Stomach (tissue), 9 donors: Measurements from ENCODE around the gene ANKMY2. TPM values are rescaled to one million over a fixed set of nuclear protein-coding genes. Genes with fewer than 3 reads are reported as not detected.
"Not testable (repeated sequence)": the region's sequence is repeated elsewhere in the genome, so short reads cannot be mapped to it uniquely, and the experiment has no call there.

Experiments used
- DNase-seq, 2 donors: peaks; one replicate each; pipeline versions ENCODE4 v3.0.0 to v3.0.0-alpha.2; 2013 to 2019
- H3K27ac ChIP-seq, 5 donors: fragments of 200-600 bp in 4 of 5; sonication (generic) in 4 of 5; one replicate each; pipeline ENCODE4 v1.5.1; 2013 to 2019; ENCODE audit warnings: mild to moderate bottlenecking in 1 of 5, moderate library complexity in 1 of 5
- H3K27me3 ChIP-seq, 3 donors: fragments of 200-600 bp; sonication (generic); one replicate each; pipeline ENCODE4 v1.5.1; 2017 to 2019; ENCODE audit warnings: mixed run types in 1 of 3
- H3K36me3 ChIP-seq, 4 donors: fragments of 200-600 bp; sonication (generic); 1 replicate in 3 of 4; 2 replicates in 1 of 4; pipeline ENCODE4 v1.5.1; 2016 to 2019
- H3K4me1 ChIP-seq, 4 donors: fragments of 200-600 bp; sonication (generic); one replicate each; pipeline ENCODE4 v1.5.1; 2016 to 2019
- H3K4me3 ChIP-seq, 4 donors: fragments of 200-600 bp; sonication (generic) in 3 of 4; one replicate each; pipeline ENCODE4 v1.5.1; 2016 to 2019; ENCODE audit warnings: mild to moderate bottlenecking in 1 of 4
- H3K9me3 ChIP-seq, 4 donors: fragments of 200-600 bp; sonication (generic); one replicate each; pipeline ENCODE4 v1.5.1; 2016 to 2019
- EP300 ChIP-seq: sonication (generic); formaldehyde crosslinking; IDR thresholded peaks from one replicate; pipeline ENCODE4 v1.6.1; 2017; ENCODE audit warnings: antibody characterized with exemption
- POLR2A ChIP-seq, 4 donors: fragments of 450-650 bp; IDR thresholded peaks; one replicate each; pipeline ENCODE4 v1.6.1; 2016; ENCODE audit warnings: antibody characterized with exemption in 4 of 4, control low read depth in 2 of 4, mild to moderate bottlenecking in 1 of 4, moderate library complexity in 1 of 4
- POLR2AphosphoS5 ChIP-seq, 3 donors: sonication (generic); formaldehyde crosslinking; IDR thresholded peaks; one replicate each; pipeline ENCODE4 v1.6.1; 2016; ENCODE audit warnings: antibody characterized with exemption in 3 of 3
- WGBS, 5 donors: extraction: QIAGEN DNeasy Blood & Tissue Kit in 3 of 5; methylation state at CpG; one replicate each; pipeline versions ENCODE4 v1.1.5 to v1.1.7; 2013 to 2018; 5-methylcytosine and 5-hydroxymethylcytosine counted together
- intact Hi-C: fragments of 100-400 bp; cut with DNase I; formaldehyde crosslinking; loops from one replicate; pipeline ENCODE4 v1.15.1; 2023; ENCODE audit warnings: low total_unique reads
- polyA plus RNA-seq, 3 donors: library from polyadenylated mRNA; stranded (reverse); fragments of 200-250 nt; gene quantifications; one replicate each; pipeline ENCODE4 v1.2.3, GENCODE V29; 2013
- total RNA-seq, 5 donors: library from RNA; depleted of rRNA; stranded (reverse); fragments of >200 nt; gene quantifications; one replicate each; pipeline versions ENCODE4 v1.1.0 to v1.2.3, GENCODE V29; 2014 to 2016
- TF ChIP-seq, protein P1 (sequence below), 7 experiments: fragments of 450-650 bp in 4 of 7; fragments of 200-600 bp in 3 of 7; sonication (generic) in 3 of 7; IDR thresholded peaks; one replicate each; pipeline ENCODE4 v1.5.1; 2016 to 2019; ENCODE audit warnings: antibody characterized with exemption in 7 of 7, control low read depth in 2 of 7, mild to moderate bottlenecking in 1 of 7
- donor health status: healthy with polysubstance abuse.
- donor health status: Bipolar disorder and iron deficiency.
- donor health status: healthy.

Gene ANKMY2
- total and polyA plus RNA-seq, 8 donors = 2.6 to 39.8 (median 29.0) TPM

GRCh38 chr7:16691241-16691640 is 45.7 kb upstream of the ANKMY2 start:
- 48 to 76% (median 59%) methylated on average over 4 of the region's 4 CpGs for WGBS, 5 donors
- Histone ChIP-seq H3K4me1 (peaks cover 0 to 4% (median 0%) of the 10 kb centered on the region in 4 donors), H3K27ac (no peak overlapping the region), H3K9me3 (no peaks in the 10 kb centered on the region), H3K27me3 (no peaks in the 10 kb centered on the region), H3K4me3 (no peak overlapping the region), H3K36me3 (peaks cover 17 to 85% (median 67%) of the 10 kb centered on the region in 4 donors)
- no peak for TF ChIP-seq POLR2A (IDR thresholded peaks at IDR 0.05)
- TF ChIP-seq, protein P1, sequence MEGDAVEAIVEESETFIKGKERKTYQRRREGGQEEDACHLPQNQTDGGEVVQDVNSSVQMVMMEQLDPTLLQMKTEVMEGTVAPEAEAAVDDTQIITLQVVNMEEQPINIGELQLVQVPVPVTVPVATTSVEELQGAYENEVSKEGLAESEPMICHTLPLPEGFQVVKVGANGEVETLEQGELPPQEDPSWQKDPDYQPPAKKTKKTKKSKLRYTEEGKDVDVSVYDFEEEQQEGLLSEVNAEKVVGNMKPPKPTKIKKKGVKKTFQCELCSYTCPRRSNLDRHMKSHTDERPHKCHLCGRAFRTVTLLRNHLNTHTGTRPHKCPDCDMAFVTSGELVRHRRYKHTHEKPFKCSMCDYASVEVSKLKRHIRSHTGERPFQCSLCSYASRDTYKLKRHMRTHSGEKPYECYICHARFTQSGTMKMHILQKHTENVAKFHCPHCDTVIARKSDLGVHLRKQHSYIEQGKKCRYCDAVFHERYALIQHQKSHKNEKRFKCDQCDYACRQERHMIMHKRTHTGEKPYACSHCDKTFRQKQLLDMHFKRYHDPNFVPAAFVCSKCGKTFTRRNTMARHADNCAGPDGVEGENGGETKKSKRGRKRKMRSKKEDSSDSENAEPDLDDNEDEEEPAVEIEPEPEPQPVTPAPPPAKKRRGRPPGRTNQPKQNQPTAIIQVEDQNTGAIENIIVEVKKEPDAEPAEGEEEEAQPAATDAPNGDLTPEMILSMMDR (IDR thresholded peaks at IDR 0.05) = no peak
- no peak for TF ChIP-seq EP300
- no peak for TF ChIP-seq POLR2AphosphoS5 (IDR thresholded peaks at IDR 0.05)
- intact Hi-C loops = no loop called here
- DNase-seq = no peak

DNA sequence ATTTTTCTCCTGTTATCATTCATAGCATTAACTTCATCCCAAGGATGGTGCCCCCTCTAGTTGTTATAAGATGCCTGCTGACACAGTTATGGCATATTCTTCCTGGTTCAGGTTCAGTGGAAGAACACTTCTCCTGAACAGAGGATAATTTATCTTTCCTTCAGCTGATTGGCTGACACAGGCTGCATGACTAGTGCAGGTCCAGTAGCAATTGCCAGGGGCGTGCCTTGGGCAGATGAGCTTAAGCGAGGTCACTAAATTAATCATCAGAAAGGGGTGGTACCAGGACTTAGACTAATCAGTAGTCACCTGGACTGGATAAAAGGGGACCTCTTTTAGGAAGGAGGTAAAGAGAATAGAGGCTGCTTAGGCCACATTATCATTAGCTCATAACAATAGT is 42.7 kb upstream of the ANKMY2 start:
- peaks cover 0 to 4% (median 0%) of the 10 kb centered on the region in 4 donors for H3K4me1 ChIP-seq
- 84 to 98% (median 95%) methylated on average over 2 of the region's 2 CpGs for WGBS, 5 donors
- DNase-seq = no peak
- intact Hi-C loops = no loop called here
- no peaks in the 10 kb centered on the region for H3K9me3 ChIP-seq
- H3K27ac ChIP-seq = no peak overlapping the region
- no peak for TF ChIP-seq EP300
- TF ChIP-seq, protein P1 (IDR thresholded peaks at IDR 0.05) = no peak
- no peak for TF ChIP-seq POLR2AphosphoS5 (IDR thresholded peaks at IDR 0.05)
- TF ChIP-seq POLR2A (IDR thresholded peaks at IDR 0.05) = no peak
- no peaks in the 10 kb centered on the region for H3K27me3 ChIP-seq
- H3K4me3 ChIP-seq = no peak overlapping the region
- H3K36me3 ChIP-seq = peaks cover 12 to 75% (median 61%) of the 10 kb centered on the region in 4 donors

DNA sequence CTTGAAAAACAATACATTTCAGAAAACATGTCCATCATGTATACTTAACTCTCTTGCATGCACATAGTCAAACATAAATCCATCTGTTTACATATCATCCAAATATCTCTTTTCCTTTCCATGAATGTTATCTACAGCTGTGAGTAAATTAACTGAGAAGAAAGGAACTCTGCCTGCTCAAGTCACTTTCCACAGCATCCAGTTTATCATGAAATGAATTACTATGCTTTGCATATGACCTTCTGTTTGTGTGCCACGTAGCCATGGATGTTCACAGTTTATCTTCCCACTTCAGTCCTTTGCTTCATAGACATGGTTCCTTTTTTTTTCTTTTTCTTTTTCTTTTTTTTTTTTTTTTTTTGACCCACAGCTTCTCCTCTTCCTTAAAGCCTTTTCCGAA is 40.0 kb upstream of the ANKMY2 start:
- intact Hi-C loops = no loop called here
- no peaks in the 10 kb centered on the region for H3K4me1 ChIP-seq
- no peaks in the 10 kb centered on the region for H3K27me3 ChIP-seq
- no peak for DNase-seq
- H3K9me3 ChIP-seq = no peaks in the 10 kb centered on the region
- no peak for TF ChIP-seq POLR2AphosphoS5 (IDR thresholded peaks at IDR 0.05)
- TF ChIP-seq, protein P1 (IDR thresholded peaks at IDR 0.05) = no peak
- TF ChIP-seq EP300 = no peak
- TF ChIP-seq POLR2A (IDR thresholded peaks at IDR 0.05) = no peak
- H3K36me3 ChIP-seq = peaks cover 20 to 78% (median 68%) of the 10 kb centered on the region in 4 donors
- H3K27ac ChIP-seq = no peak overlapping the region
- WGBS, 5 donors = 81 to 90% (median 85%) methylated on average over 2 of the region's 2 CpGs
- no peak overlapping the region for H3K4me3 ChIP-seq

DNA sequence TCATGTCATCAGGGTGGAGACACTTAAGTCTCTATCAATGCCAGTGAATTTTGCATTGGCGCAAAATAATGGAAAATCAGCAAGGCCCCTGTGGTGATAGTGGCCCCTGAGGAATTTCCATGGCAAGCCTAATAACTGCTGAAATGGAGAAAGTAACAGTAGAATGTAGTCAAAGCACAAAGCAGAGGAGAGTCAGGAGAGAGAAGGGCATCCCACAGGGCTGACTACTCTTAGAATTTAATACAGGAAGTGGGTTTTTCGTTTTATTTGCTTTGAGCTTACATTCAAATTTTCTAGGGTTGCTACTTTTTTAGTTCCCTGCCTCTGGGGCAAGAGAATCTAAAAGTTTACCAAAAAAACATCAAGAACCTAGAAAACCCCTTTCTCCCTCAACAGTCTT is 39.4 kb upstream of the ANKMY2 start:
- intact Hi-C loops = no loop called here
- Histone ChIP-seq H3K9me3 (no peaks in the 10 kb centered on the region), H3K4me3 (no peak overlapping the region), H3K4me1 (no peaks in the 10 kb centered on the region), H3K27me3 (no peaks in the 10 kb centered on the region), H3K36me3 (peaks cover 15 to 78% (median 66%) of the 10 kb centered on the region in 4 donors), H3K27ac (no peak overlapping the region)
- TF ChIP-seq, protein P1 (IDR thresholded peaks at IDR 0.05) = no peak
- no peak for TF ChIP-seq POLR2AphosphoS5 (IDR thresholded peaks at IDR 0.05)
- no peak for TF ChIP-seq POLR2A (IDR thresholded peaks at IDR 0.05)
- no peak for TF ChIP-seq EP300
- DNase-seq = no peak
- 60 to 70% (median 65%) methylated on average over 2 of the region's 2 CpGs for WGBS, 5 donors

- H3K9me3 ChIP-seq, intact Hi-C loops, H3K4me3 ChIP-seq, H3K4me1 ChIP-seq, H3K27me3 ChIP-seq, H3K27ac ChIP-seq, DNase-seq: not testable (repeated sequence)
- peaks cover 25 to 89% (median 81%) of the 10 kb centered on the region in 4 donors for H3K36me3 ChIP-seq
- 89 to 94% (median 92%) methylated on average over 14 of the region's 14 CpGs for WGBS, 5 donors
Observed at GRCh38 chr7:16678645-16679566, 33.4 kb upstream of the ANKMY2 start.
